Caco-2 (cell line): ENCODE results near the gene ZNF333. TPM values are rescaled to one million over a fixed set of nuclear protein-coding genes. Genes with fewer than 3 reads are reported as not detected.
A peak's percentile ranks its signal among the peaks of the same experiment; 100 is the strongest.
"Not testable (repeated sequence)": the region's sequence is repeated elsewhere in the genome, so short reads cannot be mapped to it uniquely, and the experiment has no call there.

Experiments
- BruUV-seq: library from RNA; stranded (reverse); fragments of 400-500 nt; replicated peaks from 2 replicates; lab custom pipeline; 2021; lab: Mats Ljungman, UMichigan
- CTCF ChIA-PET: fragments of 300-600 bp; sonication (Branson Sonifier 250); formaldehyde crosslinking; loops from one replicate; lab custom pipeline; 2022; ENCODE audit warnings: antibody characterized with exemption; lab: Charles Lee
- POLR2A ChIA-PET: fragments of 300-600 bp; sonication (Branson Sonifier 250); formaldehyde crosslinking; loops from one replicate; lab custom pipeline; 2022; ENCODE audit warnings: antibody characterized with exemption; lab: Charles Lee
- DNase-seq, 2 experiments: peaks; one replicate each; pipeline versions ENCODE4 v3.0.0 to v3.0.0-alpha.2; 2020 to 2022
- H3K27me3 ChIP-seq: replicated peaks from 2 replicates; pipeline ENCODE4 v1.6.0; 2011; ENCODE audit warnings: low read length; ENCODE audit not compliant: control insufficient read depth, insufficient read depth
- H3K36me3 ChIP-seq: 2 replicates; pipeline ENCODE4 v1.5.1; 2011; ENCODE audit warnings: low read length; ENCODE audit not compliant: control insufficient read depth, insufficient read depth
- H3K4me1 ChIP-seq: fragments of 250-450 bp; sonication (Bioruptor Pico); 2 replicates; pipeline ENCODE4 v1.5.1; 2020; ENCODE audit warnings: mild to moderate bottlenecking
- H3K4me3 ChIP-seq: 2 replicates; pipeline ENCODE4 v1.5.1; 2011; ENCODE audit warnings: low read depth, mild to moderate bottlenecking, control low read depth, low read length
- H3K9me3 ChIP-seq: fragments of 250-450 bp; sonication (Bioruptor Pico); 2 replicates; pipeline ENCODE4 v1.5.1; 2020; ENCODE audit warnings: mild to moderate bottlenecking, moderate library complexity
- H3K27ac Mint-ChIP-seq: one replicate; pipeline ENCODE4 v1.8.0; 2022; ENCODE audit warnings: mixed read lengths; ENCODE audit not compliant: unreplicated experiment
- H3K27me3 Mint-ChIP-seq: one replicate; pipeline ENCODE4 v1.8.0; 2022; ENCODE audit warnings: mixed read lengths; ENCODE audit not compliant: insufficient read depth, unreplicated experiment
- H3K36me3 Mint-ChIP-seq: one replicate; pipeline ENCODE4 v1.8.0; 2022; ENCODE audit warnings: mild to moderate bottlenecking, mixed read lengths; ENCODE audit not compliant: insufficient read depth, unreplicated experiment
- H3K4me1 Mint-ChIP-seq: one replicate; pipeline ENCODE4 v1.8.0; 2022; ENCODE audit warnings: low read depth, mixed read lengths; ENCODE audit not compliant: unreplicated experiment
- H3K4me3 Mint-ChIP-seq: one replicate; pipeline ENCODE4 v1.8.0; 2022; ENCODE audit warnings: mild to moderate bottlenecking, moderate library complexity, mixed read lengths; ENCODE audit not compliant: unreplicated experiment
- H3K9me3 Mint-ChIP-seq: one replicate; pipeline ENCODE4 v1.8.0; 2022; ENCODE audit warnings: mixed read lengths; ENCODE audit not compliant: unreplicated experiment
- CTCF ChIP-seq, 2 experiments: fragments of 200-600 bp in 1 of 2; IDR thresholded peaks; 1 replicate in 1 of 2; 2 replicates in 1 of 2; pipeline versions ENCODE4 v1.5.1 to v1.8.0; 2011 to 2022; ENCODE audit warnings: antibody characterized with exemption in 1 of 2, control low read depth in 1 of 2, inconsistent platforms in 1 of 2, low read depth in 1 of 2, low read length in 1 of 2, mild to moderate bottlenecking in 1 of 2, moderate library complexity in 1 of 2; ENCODE audit not compliant: insufficient read depth in 1 of 2, severe bottlenecking in 1 of 2, unreplicated experiment in 1 of 2
- intact Hi-C: fragments of 100-400 bp; cut with micrococcal nuclease; formaldehyde crosslinking; loops from one replicate; pipeline ENCODE4 v1.10.0; 2022; ENCODE audit not compliant: unreplicated experiment
- total RNA-seq: library from RNA; stranded (reverse); gene quantifications from 2 replicates; pipeline ENCODE4 v1.2.3, GENCODE V29; 2022

The ZNF333 gene
- total RNA-seq, 1 experiment from 2014 or later = 5.3 TPM

- H3K27ac Mint-ChIP-seq = no peak overlapping the region
- H3K4me1 Mint-ChIP-seq = no peaks in the 10 kb centered on the region
- peaks cover 6% of the 10 kb centered on the region for H3K36me3 Mint-ChIP-seq
- H3K27me3 Mint-ChIP-seq = peaks cover 7% of the 10 kb centered on the region
- H3K9me3 Mint-ChIP-seq = no peaks in the 10 kb centered on the region
- Histone ChIP-seq H3K9me3 (no peaks in the 10 kb centered on the region), H3K27me3 (no peaks in the 10 kb centered on the region), H3K4me1 (no peaks in the 10 kb centered on the region), H3K4me3 (peak overlapping the region; percentile 36), H3K36me3 (no peaks in the 10 kb centered on the region)
- no peak for DNase-seq
- CTCF ChIA-PET = no interaction called here
- POLR2A ChIA-PET = no interaction called here
- TF ChIP-seq CTCF (IDR thresholded peaks at IDR 0.05; ENCODE audit: insufficient read depth in 1 of 2, low read depth in 1 of 2, low read length in 1 of 2, severe bottlenecking in 1 of 2, unreplicated experiment in 1 of 2) = no peak
- peak overlapping the region; percentile 53 for H3K4me3 Mint-ChIP-seq
- intact Hi-C loops = no loop called here
- no TSS peak for BruUV-seq
Observed at GRCh38 chr19:14775869-14776586, 86.2 kb downstream of the ZNF333 start.

GRCh38 chr19:14777645-14778044, 87.8 kb downstream of the ZNF333 start:
- H3K4me3 Mint-ChIP-seq, POLR2A ChIA-PET, H3K36me3 Mint-ChIP-seq, H3K4me1 Mint-ChIP-seq, CTCF ChIA-PET, H3K27me3 ChIP-seq, H3K36me3 ChIP-seq, H3K4me3 ChIP-seq, H3K27ac Mint-ChIP-seq, H3K9me3 Mint-ChIP-seq, BruUV-seq, H3K9me3 ChIP-seq, intact Hi-C loops, H3K4me1 ChIP-seq, DNase-seq, H3K27me3 Mint-ChIP-seq: not testable (repeated sequence)

- intact Hi-C loops, H3K4me1 ChIP-seq, DNase-seq, H3K4me3 ChIP-seq, H3K27me3 ChIP-seq, H3K36me3 ChIP-seq, H3K9me3 ChIP-seq, H3K4me3 Mint-ChIP-seq, H3K36me3 Mint-ChIP-seq, H3K9me3 Mint-ChIP-seq, BruUV-seq, CTCF ChIA-PET, POLR2A ChIA-PET, H3K27me3 Mint-ChIP-seq, H3K27ac Mint-ChIP-seq, H3K4me1 Mint-ChIP-seq: not testable (repeated sequence)
Observed at GRCh38 chr19:14778110-14778845, 88.4 kb downstream of the ZNF333 start, which contains the start of gene ADGRE2. TSS of gene ADGRE2 (minus strand) at chr19:14778560. CDS start at chr19:14776756, 1,804 bp downstream.

- H3K36me3 Mint-ChIP-seq = peaks cover 6% of the 10 kb centered on the region
- no peaks in the 10 kb centered on the region for H3K4me1 ChIP-seq
- H3K4me3 Mint-ChIP-seq = no peak overlapping the region
- no peak overlapping the region for H3K27ac Mint-ChIP-seq
- H3K27me3 ChIP-seq = no peaks in the 10 kb centered on the region
- ChIA-PET POLR2A (no interaction called here), CTCF (no interaction called here)
- no peaks in the 10 kb centered on the region for H3K9me3 ChIP-seq
- no peak for TF ChIP-seq CTCF (IDR thresholded peaks at IDR 0.05; ENCODE audit: insufficient read depth in 1 of 2, low read depth in 1 of 2, low read length in 1 of 2, severe bottlenecking in 1 of 2, unreplicated experiment in 1 of 2)
- no peak overlapping the region for H3K4me3 ChIP-seq
- no TSS peak for BruUV-seq
- no peak for DNase-seq
- no peaks in the 10 kb centered on the region for H3K9me3 Mint-ChIP-seq
- no peaks in the 10 kb centered on the region for H3K4me1 Mint-ChIP-seq
- intact Hi-C loops = no loop called here
- no peaks in the 10 kb centered on the region for H3K36me3 ChIP-seq
- H3K27me3 Mint-ChIP-seq = peaks cover 3% of the 10 kb centered on the region
Observed at GRCh38 chr19:14779151-14779550, 89.3 kb downstream of the ZNF333 start.

- H3K4me3 ChIP-seq, H3K27ac Mint-ChIP-seq, BruUV-seq, H3K27me3 ChIP-seq, H3K9me3 Mint-ChIP-seq, H3K4me1 ChIP-seq, H3K27me3 Mint-ChIP-seq, DNase-seq, POLR2A ChIA-PET, H3K4me1 Mint-ChIP-seq, H3K9me3 ChIP-seq, H3K4me3 Mint-ChIP-seq, H3K36me3 ChIP-seq, H3K36me3 Mint-ChIP-seq: not testable (repeated sequence)
- CTCF ChIA-PET = interaction anchor here (0.6 kb wide), 1 partner anchor 94 kb away, joined by 7 read pairs; no protein-coding TSS in a partner anchor
- intact Hi-C loops = loop anchor here (10.0 kb wide), 1 partner anchor 206 kb away; the partner anchor contains the start of gene NDUFB7
Observed at GRCh38 chr19:14780622-14781225, 90.9 kb downstream of the ZNF333 start.
